H1 (cell line): ENCODE measurements around the gene G6PC1. TPM values are rescaled to one million over a fixed set of nuclear protein-coding genes. Genes with fewer than 3 reads are reported as not detected.

Experiments
- ASH2L ChIP-seq: fragments of 200-600, 300-600 bp; sonication (generic); IDR thresholded peaks from one replicate; pipeline ENCODE4 v1.7.1; 2017; ENCODE audit warnings: low read length
- ATF2 ChIP-seq: IDR thresholded peaks from 2 replicates; pipeline ENCODE4 v1.6.1; 2012; ENCODE audit warnings: low read length, inconsistent platforms
- BRCA1 ChIP-seq: IDR thresholded peaks from 2 replicates; pipeline ENCODE4 v1.6.1; 2012; ENCODE audit warnings: low read depth, low read length, improper control_type of control experiment
- CHD1 ChIP-seq: IDR thresholded peaks from 2 replicates; pipeline ENCODE4 v1.6.1; 2012; ENCODE audit warnings: low read depth, low read length, improper control_type of control experiment
- CHD7 ChIP-seq: fragments of 300-600 bp; sonication (generic); IDR thresholded peaks from 2 replicates; pipeline ENCODE4 v1.7.1; 2012; ENCODE audit warnings: low read length, moderate library complexity, mild to moderate bottlenecking, inconsistent platforms; ENCODE audit not compliant: insufficient replicate concordance
- HDAC6 ChIP-seq: IDR thresholded peaks from one replicate; pipeline ENCODE4 v1.7.1; 2012; ENCODE audit warnings: low read depth, mild to moderate bottlenecking, inconsistent platforms, low read length, moderate library complexity
- JUN ChIP-seq: IDR thresholded peaks from 2 replicates; pipeline ENCODE4 v1.6.1; 2011; ENCODE audit warnings: low read depth, mild to moderate bottlenecking, improper control_type of control experiment, low read length
- polyA plus RNA-seq, 7 experiments: library from polyadenylated mRNA; depleted of rRNA in 3 of 7; stranded (reverse) in 5 of 7; unstranded in 2 of 7; fragments of >200 nt in 5 of 7; fragments of 200-250 nt in 2 of 7; gene quantifications; 1 replicate in 5 of 7; 2 replicates in 1 of 7; 4 replicates in 1 of 7; pipeline versions ENCODE4 v1.2.1 to v1.2.3, GENCODE V29; 2011 to 2013; ENCODE audit warnings: missing spikeins in 2 of 7, mixed read lengths in 2 of 7
- total RNA-seq: library from RNA; stranded (reverse); fragmentation: NEBNext Ultra II Directional; extraction: Animal tissue kit (Norgen Biotek cat#: 25700); gene quantifications from 2 replicates; pipeline ENCODE4 v1.2.1, GENCODE V29; 2021

G6PC1 gene
- total and polyA plus RNA-seq, 2 of the 8 experiments (the other 6 are each of a cell fraction or from before 2014, with no cell fraction given), result 0.02 TPM; not detected in 1

GRCh38 chr17:42918902-42919521, 18.4 kb downstream of the G6PC1 start (continued):
- TF ChIP-seq CHD7 (no peak), JUN (no peak), ASH2L (no peak), BRCA1 (no peak), HDAC6 (no peak), ATF2 (no peak), CHD1 (no peak)
